MM.1S (cell line): Measurements from ENCODE around the gene SNRK.

Source experiments
- CTCF ChIP-seq: fragments of 300-600 bp; sonication (generic); IDR thresholded peaks from 2 replicates; pipeline ENCODE4 v1.5.1; 2016; ENCODE audit warnings: antibody characterized with exemption, low read length, mixed read lengths
- EZH2 ChIP-seq: fragments of 300-600 bp; sonication (generic); optimal IDR thresholded peaks from 2 replicates; pipeline ENCODE3; 2017; ENCODE audit warnings: low read depth, mild to moderate bottlenecking, antibody characterized with exemption, low read length, mixed read lengths

- TF ChIP-seq CTCF (no peak), EZH2 (no peak)
These were observed 38.2 kb upstream of the SNRK start for GRCh38 chr3:43248185-43248583.
